GM12878 (cell line): Measurements from ENCODE around the gene ONECUT2. TPM values are rescaled to one million over a fixed set of nuclear protein-coding genes. Genes with fewer than 3 reads are reported as not detected.

Source experiments
- FOXM1 ChIP-seq: IDR thresholded peaks from 2 replicates; pipeline ENCODE4 v1.6.1; 2012; ENCODE audit warnings: low read depth, mild to moderate bottlenecking, inconsistent platforms, low read length, moderate library complexity
- IRF4 ChIP-seq: IDR thresholded peaks from 2 replicates; pipeline ENCODE4 v1.6.1; 2011; ENCODE audit warnings: low read depth, low read length
- JUND ChIP-seq: IDR thresholded peaks from 2 replicates; pipeline ENCODE4 v1.6.1; 2012; ENCODE audit warnings: low read depth, mild to moderate bottlenecking, low read length, improper control_type of control experiment, moderate library complexity
- NR2C2 ChIP-seq: IDR thresholded peaks from 2 replicates; pipeline ENCODE4 v1.6.1; 2011; ENCODE audit warnings: borderline replicate concordance, low read depth; ENCODE audit not compliant: control insufficient read depth, insufficient read length
- POLR2A ChIP-seq: IDR thresholded peaks from 2 replicates; pipeline ENCODE4 v1.6.1; 2011; ENCODE audit warnings: low read depth, mild to moderate bottlenecking, low read length
- RCOR1 ChIP-seq: conservative IDR thresholded peaks from 2 replicates; pipeline ENCODE4 v1.6.1; 2012; ENCODE audit warnings: low read depth, low read length, improper control_type of control experiment
- SPI1 ChIP-seq: IDR thresholded peaks from 2 replicates; pipeline ENCODE4 v1.6.1; 2011; ENCODE audit warnings: low read depth, mild to moderate bottlenecking, low read length, moderate library complexity, borderline replicate concordance; ENCODE audit not compliant: insufficient read depth
- ZBTB11 ChIP-seq: fragments of 450-650 bp; formaldehyde crosslinking; IDR thresholded peaks from 2 replicates; pipeline ENCODE4 v1.5.0; 2022; ENCODE audit warnings: mild to moderate bottlenecking, missing genetic modification characterization
- ZBTB4 ChIP-seq: fragments of 450-650 bp; formaldehyde crosslinking; IDR thresholded peaks from 2 replicates; pipeline ENCODE4 v1.4.0; 2022; ENCODE audit warnings: mild to moderate bottlenecking, moderate library complexity
- ZZZ3 ChIP-seq: IDR thresholded peaks from 2 replicates; pipeline ENCODE4 v1.6.1; 2011; ENCODE audit warnings: low read depth; ENCODE audit not compliant: control insufficient read depth, insufficient read length
- polyA plus RNA-seq, 11 experiments: library from polyadenylated mRNA; depleted of rRNA in 4 of 11; unstranded in 6 of 11; stranded (reverse) in 5 of 11; fragments of >200 nt; fragmentation: Nextera tagmentation in 4 of 11; fragmentation: Illumina TruSeq in 1 of 11; extraction: Ambion mirVana in 4 of 11; extraction: Trizol in 1 of 11; gene quantifications; 1 replicate in 1 of 11; 2 replicates in 10 of 11; pipeline versions ENCODE4 v1.2.1 to v1.2.3, GENCODE V29; 2011 to 2016; ENCODE audit warnings: inconsistent platforms in 2 of 11, missing spikeins in 2 of 11, low read depth in 1 of 11
- total RNA-seq, 4 experiments: library from RNA; depleted of rRNA in 3 of 4; stranded (reverse); fragments of >200 nt in 3 of 4; fragmentation: Illumina TruSeq in 1 of 4; extraction: Trizol in 1 of 4; gene quantifications; 2 replicates each; pipeline versions ENCODE4 v1.2.1 to v1.2.3, GENCODE V29; 2013 to 2021

Gene ONECUT2
- total and polyA plus RNA-seq, 10 of the 15 experiments (the other 5 are each of a cell fraction or from before 2014, with no cell fraction given) = 0.01 to 0.03 TPM; not detected in 8

- TF ChIP-seq ZBTB4 (CRISPR knock-in tag) (no peak), ZZZ3 (no peak), JUND (no peak), NR2C2 (no peak), FOXM1 (no peak), IRF4 (no peak), ZBTB11 (no peak), POLR2A (no peak), RCOR1 (no peak), SPI1 (no peak)
- TF ChIP-seq, all 136 proteins: peak for 0
Measured at GRCh38 chr18:57432140-57432539, 3.0 kb upstream of the ONECUT2 start (continued).
